Spleen (tissue), 11 donors: Measurements from ENCODE around the gene SHE. TPM values are rescaled to one million over a fixed set of nuclear protein-coding genes. Genes with fewer than 3 reads are reported as not detected.

Experiments used
- DNase-seq: peaks from one replicate; pipeline ENCODE4 v3.0.0-alpha.2; 2020
- H3K27ac ChIP-seq, 8 donors: fragments of 200-600 bp; sonication (generic) in 7 of 8; 1 replicate in 4 of 8; 2 replicates in 4 of 8; pipeline versions ENCODE4 v1.5.0 to v1.8.0; 2016 to 2021; ENCODE audit warnings: inconsistent platforms in 4 of 8, mild to moderate bottlenecking in 4 of 8, moderate library complexity in 1 of 8
- H3K27me3 ChIP-seq, 7 donors: fragments of 200-600 bp; sonication (generic) in 6 of 7; replicated peaks in 1 of 7; 1 replicate in 4 of 7; 2 replicates in 3 of 7; pipeline versions ENCODE4 v1.5.0 to v1.8.0; 2016 to 2021; ENCODE audit warnings: inconsistent platforms in 3 of 7, mild to moderate bottlenecking in 1 of 7
- H3K36me3 ChIP-seq, 6 donors: fragments of 200-600 bp; sonication (generic) in 5 of 6; 1 replicate in 4 of 6; 2 replicates in 2 of 6; pipeline versions ENCODE4 v1.5.0 to v1.8.0; 2016 to 2021; ENCODE audit warnings: inconsistent platforms in 2 of 6
- H3K4me1 ChIP-seq, 6 donors: fragments of 200-600 bp; sonication (generic) in 5 of 6; 1 replicate in 3 of 6; 2 replicates in 3 of 6; pipeline versions ENCODE4 v1.5.0 to v1.8.0; 2016 to 2021; ENCODE audit warnings: inconsistent platforms in 3 of 6
- H3K4me3 ChIP-seq, 8 donors: fragments of 200-600 bp; sonication (generic) in 7 of 8; 1 replicate in 4 of 8; 2 replicates in 4 of 8; pipeline versions ENCODE4 v1.5.0 to v1.8.0; 2016 to 2021; ENCODE audit warnings: inconsistent platforms in 4 of 8, mild to moderate bottlenecking in 4 of 8, moderate library complexity in 2 of 8
- H3K9me3 ChIP-seq, 8 donors: fragments of 200-600 bp; sonication (generic) in 7 of 8; 1 replicate in 4 of 8; 2 replicates in 4 of 8; pipeline versions ENCODE4 v1.5.0 to v1.8.0; 2016 to 2021; ENCODE audit warnings: inconsistent platforms in 4 of 8
- CTCF ChIP-seq, 11 experiments: fragments of 200-600 bp in 7 of 11; fragments of 450-650 bp in 4 of 11; sonication (generic) in 4 of 11; IDR thresholded peaks in 8 of 11; conservative IDR thresholded peaks in 3 of 11; 1 replicate in 7 of 11; 2 replicates in 4 of 11; pipeline versions ENCODE4 v1.4.0 to v1.8.0; 2016 to 2021; ENCODE audit warnings: antibody characterized with exemption in 11 of 11, inconsistent platforms in 4 of 11, mild to moderate bottlenecking in 1 of 11
- POLR2A ChIP-seq, 3 donors: fragments of 450-650 bp; IDR thresholded peaks; one replicate each; pipeline ENCODE4 v1.5.1; 2017; ENCODE audit warnings: antibody characterized with exemption in 3 of 3, mild to moderate bottlenecking in 1 of 3
- POLR2AphosphoS5 ChIP-seq, 3 donors: sonication (generic); formaldehyde crosslinking; IDR thresholded peaks; one replicate each; pipeline ENCODE4 v1.5.1; 2017; ENCODE audit warnings: antibody characterized with exemption in 3 of 3
- WGBS, 5 donors: extraction: QIAGEN DNeasy Blood & Tissue Kit in 3 of 5; methylation state at CpG; one replicate each; pipeline versions ENCODE4 v1.1.5 to v1.1.7; 2013 to 2018; 5-methylcytosine and 5-hydroxymethylcytosine counted together
- intact Hi-C: fragments of 100-400 bp; cut with DNase I; formaldehyde crosslinking; loops from one replicate; pipeline ENCODE4 v1.15.0; 2023; ENCODE audit warnings: low total_unique reads
- polyA plus RNA-seq, 3 donors: library from polyadenylated mRNA; stranded (reverse); fragments of 200-250 nt; gene quantifications; one replicate each; pipeline ENCODE4 v1.2.1, GENCODE V29; 2013
- total RNA-seq, 7 donors: library from RNA; depleted of rRNA in 3 of 7; stranded (reverse); fragments of >200 nt in 3 of 7; fragmentation: NEBNext Ultra II Directional in 4 of 7; extraction: Animal tissue kit (Norgen Biotek cat#: 25700) in 4 of 7; gene quantifications; one replicate each; pipeline versions ENCODE4 v1.1.0 to v1.2.1, GENCODE V29; 2016 to 2021
- donor health status: healthy with polysubstance abuse.
- donor health status: DM: no; HTN: no; CAD: no; lungs with moderate emphysema.
- donor health status: DM: no; HTN: no; CAD: no.
- donor health status: Bipolar disorder and iron deficiency.
- donor health status: healthy.
- donor health status: DM: no; HTN: no; CAD: no.
- donor health status: DM: yes; HTN: yes; CAD: no.

Gene SHE
- total and polyA plus RNA-seq, 10 donors, result 8.2 to 54.7 (median 32.4) TPM

GRCh38 chr1:154471304-154471703, 30.9 kb downstream of the SHE start:
- H3K4me3 ChIP-seq, result no peak overlapping the region
- no peaks in the 10 kb centered on the region for H3K27me3 ChIP-seq
- no peaks in the 10 kb centered on the region for H3K9me3 ChIP-seq
- peaks cover 0 to 33% (median 2%) of the 10 kb centered on the region in 6 donors for H3K36me3 ChIP-seq
- TF ChIP-seq CTCF (IDR thresholded peaks at IDR 0.05 in 8 of 11, conservative IDR thresholded peaks at IDR 0.05 in 3 of 11), result no peak
- TF ChIP-seq POLR2AphosphoS5 (IDR thresholded peaks at IDR 0.05), result no peak
- no peak for TF ChIP-seq POLR2A (IDR thresholded peaks at IDR 0.05)
- peaks cover 0 to 32% (median 9%) of the 10 kb centered on the region in 6 donors for H3K4me1 ChIP-seq
- no peak overlapping the region for H3K27ac ChIP-seq
- DNase-seq, result no peak
- 70 to 86% (median 76%) methylated on average over 2 of the region's 2 CpGs for WGBS, 5 donors
- intact Hi-C loops, result no loop called here

- Histone ChIP-seq H3K4me3 (no peak overlapping the region), H3K27me3 (no peaks in the 10 kb centered on the region)
These were observed 32.2 kb downstream of the SHE start for GRCh38 chr1:154469844-154470560.

DNA sequence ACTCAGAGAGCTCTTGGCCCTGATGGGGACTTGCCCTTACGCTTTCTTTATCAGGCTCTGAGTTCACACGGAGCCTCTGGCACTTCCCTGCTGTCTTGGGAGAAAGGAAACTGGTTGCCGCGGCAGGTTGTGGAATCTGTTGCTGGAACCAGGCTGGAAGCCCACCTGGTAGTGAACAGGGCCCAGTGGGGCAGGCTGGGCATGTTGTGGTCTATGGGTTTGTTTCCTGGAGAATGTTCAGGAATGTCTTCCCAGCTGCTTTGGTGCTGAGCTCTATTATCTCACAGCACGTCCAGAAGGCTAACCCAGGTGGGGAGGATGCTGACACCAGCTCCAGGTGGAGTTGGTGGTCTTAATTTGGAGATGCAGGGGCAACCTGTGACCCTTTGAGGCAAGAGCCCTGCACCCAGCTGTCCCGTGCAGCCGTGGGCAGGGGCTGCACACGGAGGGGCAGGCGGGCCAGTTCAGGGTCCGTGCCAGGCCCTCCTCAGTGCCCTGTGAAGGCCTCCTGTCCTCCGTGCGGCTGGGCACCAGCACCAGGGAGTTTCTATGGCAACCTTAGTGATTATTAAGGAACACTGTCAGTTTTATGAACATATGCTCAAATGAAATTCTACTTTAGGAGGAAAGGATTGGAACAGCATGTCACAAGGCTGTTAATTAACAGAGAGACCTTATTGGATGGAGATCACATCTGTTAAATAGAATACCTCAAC, 33.5 kb downstream of the SHE start:
- peak; percentile 56 for DNase-seq
- 81 to 94% (median 90%) methylated on average over 7 to 12 of the region's 12 CpGs for WGBS, 5 donors
- Histone ChIP-seq H3K36me3 (peaks cover 0 to 53% (median 6%) of the 10 kb centered on the region in 6 donors), H3K27me3 (no peaks in the 10 kb centered on the region), H3K4me3 (no peak overlapping the region), H3K4me1 (peaks cover 0 to 44% (median 13%) of the 10 kb centered on the region in 6 donors), H3K9me3 (no peaks in the 10 kb centered on the region), H3K27ac (peak overlapping the region in 2 of 8 donors; percentile 3 to 27)
- TF ChIP-seq POLR2AphosphoS5 (IDR thresholded peaks at IDR 0.05) (peak in 2 of 3 donors; percentile 6 to 49), CTCF (IDR thresholded peaks at IDR 0.05 in 8 of 11, conservative IDR thresholded peaks at IDR 0.05 in 3 of 11) (no peak)
- intact Hi-C loops, result no loop called here

More at GRCh38 chr1:154469844-154470560, 32.2 kb downstream of the SHE start:
- no peaks in the 10 kb centered on the region for H3K9me3 ChIP-seq
- intact Hi-C loops, result no loop called here
- 88 to 97% (median 90%) methylated on average over 9 to 10 of the region's 10 CpGs for WGBS, 5 donors
- TF ChIP-seq POLR2A (IDR thresholded peaks at IDR 0.05) (no peak), POLR2AphosphoS5 (IDR thresholded peaks at IDR 0.05) (peak in 1 of 3 donors; percentile 55)
- DNase-seq, result peak; percentile 55
- peaks cover 0 to 44% (median 15%) of the 10 kb centered on the region in 6 donors for H3K4me1 ChIP-seq
- peaks cover 0 to 46% (median 6%) of the 10 kb centered on the region in 6 donors for H3K36me3 ChIP-seq
- no peak overlapping the region for H3K27ac ChIP-seq

- intact Hi-C loops, result no loop called here
These were observed 34.6 kb downstream of the SHE start for GRCh38 chr1:154467434-154468102.

More at GRCh38 chr1:154467434-154468102, 34.6 kb downstream of the SHE start:
- 83 to 86% (median 85%) methylated on average over 11 of the region's 11 CpGs for WGBS, 5 donors
- no peaks in the 10 kb centered on the region for H3K9me3 ChIP-seq
- H3K4me1 ChIP-seq, result peaks cover 5 to 55% (median 24%) of the 10 kb centered on the region in 6 donors
- peak; percentile 19 for DNase-seq
- no peaks in the 10 kb centered on the region for H3K27me3 ChIP-seq
- H3K36me3 ChIP-seq, result peaks cover 0 to 53% (median 6%) of the 10 kb centered on the region in 6 donors
- H3K4me3 ChIP-seq, result no peak overlapping the region
- peak overlapping the region in 5 of 8 donors; percentile 3 to 84 (median 67) for H3K27ac ChIP-seq
- TF ChIP-seq CTCF (IDR thresholded peaks at IDR 0.05 in 8 of 11, conservative IDR thresholded peaks at IDR 0.05 in 3 of 11) (no peak), POLR2A (IDR thresholded peaks at IDR 0.05) (no peak), POLR2AphosphoS5 (IDR thresholded peaks at IDR 0.05) (no peak)
